ES-I3 (cell line): ENCODE results near the gene IRF7.

Experiments used
- H3K36me3 ChIP-seq: 2 replicates; pipeline ENCODE4 v1.6.1; 2013; ENCODE audit warnings: mild to moderate bottlenecking, low read length, control low read depth, moderate library complexity; ENCODE audit not compliant: insufficient read depth
- H3K4me1 ChIP-seq: 2 replicates; pipeline ENCODE4 v1.6.1; 2013; ENCODE audit warnings: mild to moderate bottlenecking, control low read depth, low read length; ENCODE audit not compliant: insufficient read depth
- H3K9ac ChIP-seq: 2 replicates; pipeline ENCODE4 v1.6.1; 2013; ENCODE audit warnings: low read depth, mild to moderate bottlenecking, low read length, moderate library complexity
- H3K9me3 ChIP-seq: 2 replicates; pipeline ENCODE4 v1.6.1; 2013; ENCODE audit warnings: mild to moderate bottlenecking, low read length, moderate library complexity; ENCODE audit not compliant: control insufficient read depth, insufficient read depth

IRF7 gene

DNA sequence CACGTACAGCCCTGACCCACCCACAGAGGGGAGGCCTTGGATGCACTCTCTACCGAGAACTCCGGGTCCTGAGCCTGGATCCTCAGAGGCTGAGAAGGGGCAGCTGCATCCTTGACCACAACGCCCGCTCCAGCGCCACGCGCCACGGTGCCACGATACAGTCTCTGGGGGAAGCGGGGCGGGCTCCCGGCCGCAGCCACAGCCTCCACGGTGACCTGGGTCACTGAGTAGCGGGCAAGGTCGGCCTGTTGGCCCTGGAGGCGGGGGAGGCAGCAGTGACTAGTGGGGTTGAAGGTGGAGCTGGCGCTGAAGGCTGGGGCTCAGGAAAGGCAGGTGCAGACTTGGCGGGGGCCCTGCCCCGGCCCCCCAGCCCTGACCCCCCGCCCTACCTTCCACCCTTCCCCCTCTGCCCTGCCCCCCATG, 3.9 kb upstream of the IRF7 start:
- Histone ChIP-seq H3K36me3 (no peaks in the 10 kb centered on the region), H3K9me3 (no peaks in the 10 kb centered on the region), H3K4me1 (no peaks in the 10 kb centered on the region; the same call in 1 of the 2 replicates), H3K9ac (no peak overlapping the region)

DNA sequence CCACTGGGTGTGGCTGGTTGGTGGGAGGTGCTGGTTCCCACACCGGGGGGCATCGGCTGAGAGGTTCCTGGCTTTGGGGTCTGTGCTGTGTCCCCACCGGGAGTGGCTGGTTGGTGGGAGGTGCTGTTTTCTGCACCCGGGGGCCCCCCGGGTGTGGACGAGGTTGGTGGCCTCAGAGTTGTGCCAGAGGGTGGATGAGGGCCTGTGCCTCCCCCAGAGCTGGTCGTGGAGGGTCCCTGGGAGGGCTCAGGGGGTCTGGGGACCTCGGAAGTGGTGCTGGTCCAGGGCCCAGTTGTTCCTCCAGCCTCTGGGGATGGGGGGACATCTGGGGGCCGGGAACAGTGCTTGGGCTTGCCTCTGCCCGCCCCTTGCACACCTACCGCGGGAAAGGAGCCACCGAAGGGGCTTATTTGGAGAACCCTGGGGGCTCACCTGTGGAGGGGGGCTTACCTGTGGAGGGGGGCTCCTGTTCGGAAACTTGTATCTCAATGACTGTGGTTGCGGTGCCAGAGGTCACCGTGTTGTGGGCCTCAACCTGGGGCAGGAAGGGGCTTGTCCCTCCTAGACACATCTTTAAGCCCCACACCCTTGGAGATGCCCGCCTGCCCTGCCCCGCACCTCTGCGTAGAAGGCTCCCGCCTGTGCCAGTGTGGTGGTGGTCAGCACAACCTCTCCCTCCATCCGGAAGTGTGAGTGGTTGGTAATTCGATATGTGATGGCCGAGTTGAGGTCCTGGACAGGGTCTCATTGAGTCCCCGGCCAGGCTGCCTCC, 3.3 kb upstream of the IRF7 start:
- no peaks in the 10 kb centered on the region; the same call in 1 of the 2 replicates for H3K4me1 ChIP-seq
- H3K9me3 ChIP-seq: no peaks in the 10 kb centered on the region
- no peaks in the 10 kb centered on the region for H3K36me3 ChIP-seq
- no peak overlapping the region for H3K9ac ChIP-seq

DNA sequence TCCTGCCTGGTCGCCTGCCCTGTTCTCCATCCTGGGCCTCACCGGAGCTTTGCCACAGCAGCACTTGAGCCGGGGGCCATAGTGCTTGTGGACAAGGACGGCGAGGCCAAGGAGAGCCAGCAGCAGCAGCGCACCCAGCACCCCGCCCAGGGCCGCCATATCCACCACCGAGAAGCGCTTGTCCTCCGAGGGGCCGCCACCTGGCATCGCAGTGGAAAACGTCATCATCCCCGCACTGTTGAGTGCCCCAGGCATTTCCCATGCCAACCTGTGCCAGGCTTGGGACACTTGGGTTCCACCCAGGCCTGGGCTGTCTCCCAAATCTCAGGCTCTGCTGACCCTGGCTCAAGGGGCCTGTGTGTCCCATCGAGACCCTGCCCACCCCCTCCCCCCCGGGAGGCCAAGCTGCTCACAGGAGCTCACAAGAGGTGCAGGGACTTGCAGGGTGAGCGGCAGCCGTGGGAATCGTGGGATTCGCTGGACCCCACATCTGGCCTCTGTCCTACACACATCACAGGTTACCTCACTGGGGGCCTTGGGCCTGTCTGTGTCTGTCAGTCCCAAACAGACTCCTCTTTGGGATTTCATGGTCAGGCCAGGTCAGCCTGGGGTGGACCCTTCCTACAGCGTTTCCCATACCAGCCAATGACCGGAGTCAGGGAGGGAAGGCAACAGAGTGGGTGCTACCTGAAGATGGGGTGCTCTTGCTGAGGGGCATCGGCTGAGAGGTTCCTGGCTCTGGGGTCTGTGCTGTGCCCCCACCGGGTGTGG, 2.3 kb upstream of the IRF7 start:
- Histone ChIP-seq H3K9me3 (no peaks in the 10 kb centered on the region), H3K4me1 (no peaks in the 10 kb centered on the region; the same call in 1 of the 2 replicates), H3K36me3 (no peaks in the 10 kb centered on the region), H3K9ac (no peak overlapping the region)

DNA sequence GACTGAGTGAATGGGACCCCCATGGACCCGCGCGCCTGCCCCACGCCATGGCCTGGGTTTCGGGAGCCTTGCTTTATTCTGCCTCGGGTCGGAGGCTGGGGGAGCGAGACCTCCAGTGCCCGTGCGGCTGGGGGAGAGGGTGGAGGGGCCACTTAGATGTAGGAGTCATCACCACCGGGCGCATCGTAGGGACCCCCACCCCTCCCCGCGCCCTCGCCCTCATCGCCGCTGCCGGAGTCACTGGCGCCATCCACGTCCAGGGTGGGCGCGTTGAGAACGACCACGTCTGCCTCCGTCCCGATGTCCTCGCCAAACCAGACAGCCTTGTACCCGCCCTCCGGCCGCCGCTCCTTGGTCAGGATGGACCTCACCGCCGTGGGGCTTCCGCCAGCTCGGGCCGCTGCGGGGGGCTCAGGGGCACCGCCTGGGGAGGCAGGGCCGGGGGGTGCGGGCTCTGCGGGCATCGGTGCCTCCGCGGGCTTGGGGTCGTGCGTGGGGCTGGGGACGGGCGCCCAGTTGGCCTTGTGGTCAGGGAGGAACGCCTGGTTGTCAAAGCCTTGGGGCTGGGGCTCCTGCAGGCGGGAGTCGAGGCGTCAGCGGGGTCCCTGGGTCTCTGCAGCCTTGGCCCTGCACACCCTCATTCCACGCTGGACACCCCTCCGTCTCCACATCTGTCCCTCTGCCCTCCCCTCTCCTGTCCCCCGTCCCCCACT, 1.6 kb upstream of the IRF7 start:
- Histone ChIP-seq H3K9ac (no peak overlapping the region), H3K9me3 (no peaks in the 10 kb centered on the region), H3K4me1 (no peaks in the 10 kb centered on the region; the same call in 1 of the 2 replicates), H3K36me3 (0 out of 2 replicates have a peak, but pooled peaks cover 2% of the 10 kb centered on the region)

DNA sequence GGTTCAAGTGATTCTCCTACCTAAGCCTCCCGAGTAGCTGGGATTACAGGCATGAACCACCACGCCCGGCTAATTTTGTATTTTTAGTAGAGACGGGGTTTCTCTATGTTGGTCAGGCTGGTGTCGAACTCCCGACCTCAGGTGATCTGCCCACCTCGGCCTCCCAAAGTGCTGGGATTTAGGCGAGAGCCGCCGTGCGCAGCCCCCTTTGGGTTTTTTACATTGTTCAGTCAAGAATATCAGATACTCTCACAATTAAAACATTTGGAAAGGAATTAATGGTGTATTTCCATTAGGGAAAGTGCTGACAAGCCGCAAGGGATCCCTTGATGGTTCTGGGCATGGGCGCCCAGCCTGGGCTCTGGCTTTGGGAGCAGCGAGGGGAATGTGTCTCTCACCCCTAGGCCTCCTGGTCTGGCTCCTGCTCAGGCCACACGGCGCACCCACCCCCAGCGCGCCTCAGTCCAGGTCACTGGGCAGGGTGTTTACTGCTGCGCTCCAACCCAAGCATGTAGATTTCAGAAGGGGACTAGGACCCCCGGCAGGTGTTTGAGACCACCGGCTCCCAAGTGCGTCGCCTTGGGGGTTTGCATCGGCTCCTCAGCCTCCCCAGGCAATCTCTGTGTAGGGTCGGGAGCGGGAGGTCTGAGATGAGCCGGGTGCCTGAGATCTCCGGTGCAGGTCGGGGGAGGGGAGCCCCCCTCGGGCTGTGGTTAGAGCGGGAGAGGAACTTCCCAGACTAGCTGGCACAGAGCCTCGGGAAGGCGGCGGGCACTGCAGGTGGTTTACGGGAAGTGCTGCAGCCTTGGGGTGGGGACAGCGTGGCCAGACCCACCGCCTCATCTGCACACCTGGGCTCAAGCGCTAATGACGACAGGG, 809 bp upstream of the IRF7 start:
- no peaks in the 10 kb centered on the region; the same call in 1 of the 2 replicates for H3K4me1 ChIP-seq
- H3K36me3 ChIP-seq: peaks cover 7% of the 10 kb centered on the region; the same call in 1 of the 2 replicates
- peak overlapping the region; percentile 84; the same call in 1 of the 2 replicates for H3K9ac ChIP-seq
- H3K9me3 ChIP-seq: no peaks in the 10 kb centered on the region

DNA sequence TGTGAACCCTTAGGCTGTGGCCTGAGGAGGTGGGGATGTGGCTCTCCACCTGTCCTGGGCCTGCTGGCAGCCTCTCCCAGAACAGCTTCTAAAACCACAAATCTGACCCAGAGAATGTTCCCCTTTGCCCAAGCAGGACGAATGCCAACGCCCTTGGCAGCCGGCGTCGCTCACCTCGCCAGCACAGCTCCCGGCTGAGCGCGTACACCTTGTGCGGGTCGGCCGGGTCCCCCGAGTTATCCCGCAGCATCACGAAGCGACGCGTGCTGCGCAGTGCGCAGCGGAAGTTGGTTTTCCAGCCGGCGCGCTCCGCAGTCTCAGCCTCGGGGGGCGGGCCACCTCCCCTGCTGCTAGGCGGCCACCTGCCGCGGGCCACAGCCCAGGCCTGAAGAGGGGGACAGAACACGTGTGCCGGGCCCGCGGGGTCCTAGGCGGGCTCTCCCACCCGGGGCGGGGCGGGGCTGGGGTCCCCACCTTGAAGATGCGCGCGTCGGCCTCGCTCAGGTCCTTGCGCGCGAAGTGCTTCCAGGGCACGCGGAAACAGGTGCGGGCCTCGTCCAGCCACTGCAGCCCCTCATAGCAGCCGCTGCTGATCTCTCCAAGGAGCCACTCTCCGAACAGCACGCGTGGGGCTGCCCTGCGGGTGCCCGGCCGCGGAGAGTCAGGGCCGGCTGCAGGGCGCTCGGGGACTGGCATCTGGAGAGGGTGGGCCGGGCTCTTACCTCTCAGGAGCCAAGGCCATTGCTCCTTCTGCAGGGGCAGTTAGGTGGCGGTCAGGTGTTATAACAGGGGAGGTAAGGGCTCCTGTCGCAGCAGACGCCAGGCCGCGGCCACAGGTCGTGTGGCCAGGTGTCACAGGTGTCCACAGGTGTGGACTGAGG, 887 bp downstream of the IRF7 start:
- Histone ChIP-seq H3K9ac (peak overlapping the region; percentile 84), H3K4me1 (no peaks in the 10 kb centered on the region; the same call in 1 of the 2 replicates), H3K9me3 (no peaks in the 10 kb centered on the region), H3K36me3 (peaks cover 7% of the 10 kb centered on the region; the same call in 1 of the 2 replicates)

DNA sequence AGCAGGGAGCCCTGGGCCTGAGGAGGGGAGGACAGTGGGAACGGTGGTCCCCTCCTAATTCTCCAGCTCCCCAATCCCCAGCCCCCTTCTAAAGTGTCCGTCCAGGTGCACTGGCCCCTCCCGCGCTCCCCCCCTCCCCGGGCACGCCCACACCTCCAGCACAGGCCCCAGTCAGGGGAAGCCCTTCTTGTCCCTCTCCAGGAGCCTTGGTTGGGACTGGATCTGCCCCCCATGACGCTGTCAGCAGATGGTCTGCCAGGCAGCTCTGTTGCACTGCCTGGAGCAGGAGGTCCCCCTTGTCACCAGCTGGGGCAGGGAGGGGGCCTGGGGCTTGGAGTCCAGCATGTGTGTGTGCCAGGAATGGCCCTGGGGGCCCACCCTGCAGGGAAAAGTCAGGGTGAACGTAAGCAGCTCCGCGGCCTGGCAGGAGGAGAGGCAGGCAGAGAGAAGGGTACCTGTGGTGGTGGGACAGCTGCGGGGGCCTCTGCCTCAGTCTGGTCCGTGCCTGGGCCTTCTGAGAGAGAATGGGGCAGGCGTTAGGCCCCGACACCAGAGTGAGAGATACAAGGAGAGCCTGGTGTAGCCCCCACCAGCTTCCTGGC, 1.6 kb downstream of the IRF7 start:
- Histone ChIP-seq H3K9ac (peak overlapping the region; percentile 84; the same call in 1 of the 2 replicates), H3K9me3 (no peaks in the 10 kb centered on the region), H3K36me3 (peaks cover 7% of the 10 kb centered on the region; the same call in 1 of the 2 replicates), H3K4me1 (no peaks in the 10 kb centered on the region; the same call in 1 of the 2 replicates)

DNA sequence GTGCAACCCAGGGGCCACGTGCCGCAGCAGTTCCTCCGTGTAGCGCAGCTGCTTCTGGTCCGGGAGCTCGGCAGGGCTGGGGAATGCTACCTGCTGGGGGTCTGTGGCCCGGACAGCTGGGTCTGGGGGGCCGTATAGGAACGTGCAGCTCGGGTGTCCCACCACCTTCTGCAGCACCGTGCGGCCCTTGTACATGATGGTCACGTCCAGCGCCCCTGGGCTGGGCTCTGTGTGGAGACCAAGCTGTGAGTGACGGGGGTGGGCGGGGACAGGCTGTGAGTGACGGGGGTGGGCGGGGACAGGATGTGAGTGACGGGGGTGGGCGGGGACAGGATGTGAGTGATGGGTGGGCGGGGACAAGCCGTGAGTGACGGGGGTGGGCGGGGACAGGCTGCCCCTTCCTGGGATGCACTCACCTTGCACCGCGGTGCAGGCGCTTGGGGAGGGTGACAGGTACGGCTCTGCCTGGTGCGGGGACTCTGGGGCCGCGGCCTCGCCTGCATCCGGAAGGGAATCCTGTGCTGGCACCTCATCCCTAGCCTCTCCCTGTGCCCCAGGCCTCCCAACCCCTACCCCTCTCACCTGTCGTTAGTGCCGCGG, 2.3 kb downstream of the IRF7 start:
- peaks cover 7% of the 10 kb centered on the region; the same call in 1 of the 2 replicates for H3K36me3 ChIP-seq
- H3K4me1 ChIP-seq: no peaks in the 10 kb centered on the region; the same call in 1 of the 2 replicates
- no peaks in the 10 kb centered on the region for H3K9me3 ChIP-seq
- H3K9ac ChIP-seq: no peak overlapping the region

DNA sequence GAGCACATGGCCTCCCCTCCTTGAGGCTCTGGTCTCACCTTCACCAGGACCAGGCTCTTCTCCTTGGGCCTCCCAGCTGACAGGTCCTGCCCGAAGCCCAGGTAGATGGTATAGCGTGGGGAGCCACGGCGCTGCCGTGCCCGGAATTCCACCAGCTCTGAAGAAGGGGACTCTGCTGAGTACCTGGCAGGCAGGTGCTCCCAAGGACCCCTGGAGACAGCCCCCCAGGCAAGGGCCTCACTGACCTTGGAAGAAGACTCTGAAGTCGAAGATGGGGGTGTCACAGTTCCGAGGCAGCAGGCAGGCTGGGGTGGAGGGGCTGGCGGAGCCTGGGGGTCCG, 2.8 kb downstream of the IRF7 start:
- no peak overlapping the region for H3K9ac ChIP-seq
- no peaks in the 10 kb centered on the region for H3K9me3 ChIP-seq
- peaks cover 7% of the 10 kb centered on the region; the same call in 1 of the 2 replicates for H3K36me3 ChIP-seq
- H3K4me1 ChIP-seq: no peaks in the 10 kb centered on the region; the same call in 1 of the 2 replicates

DNA sequence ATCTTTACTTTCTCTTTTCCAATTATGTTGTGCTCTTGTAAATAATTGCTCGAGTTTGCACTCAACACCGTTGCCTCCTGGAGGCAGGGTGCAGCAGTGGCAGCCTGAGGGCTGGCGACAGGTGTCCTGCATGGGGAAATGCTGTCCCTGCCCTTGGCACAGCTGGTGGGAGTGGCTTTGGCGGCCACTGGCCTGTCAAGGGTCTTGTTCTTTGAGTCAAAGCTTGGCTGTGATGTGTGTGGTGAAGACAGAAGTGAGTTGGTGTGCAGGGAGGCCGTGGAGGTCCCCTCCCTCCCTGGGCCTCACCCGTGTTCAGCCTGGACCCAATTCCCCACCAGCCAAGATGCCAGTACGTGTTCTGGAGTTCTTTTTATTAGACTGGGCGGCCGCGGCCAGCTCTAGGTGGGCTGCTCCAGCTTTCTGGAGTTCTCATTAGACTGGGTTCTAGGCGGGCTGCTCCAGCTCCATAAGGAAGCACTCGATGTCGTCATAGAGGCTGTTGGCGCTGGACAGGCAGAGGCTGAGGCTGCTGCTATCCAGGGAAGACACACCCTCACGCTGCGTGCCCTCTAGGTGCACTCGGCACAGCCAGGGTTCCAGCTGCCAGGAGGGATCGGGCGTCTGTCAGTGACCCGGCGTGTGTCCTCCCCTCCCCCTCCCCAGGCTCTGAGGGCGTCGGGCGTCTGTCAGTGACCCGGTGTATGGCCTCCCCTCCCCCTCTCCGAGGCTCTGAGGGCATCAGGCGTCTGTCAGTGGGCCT, 3.4 kb downstream of the IRF7 start:
- H3K4me1 ChIP-seq: no peaks in the 10 kb centered on the region; the same call in 1 of the 2 replicates
- H3K36me3 ChIP-seq: peaks cover 7% of the 10 kb centered on the region; the same call in 1 of the 2 replicates
- H3K9ac ChIP-seq: no peak overlapping the region
- no peaks in the 10 kb centered on the region for H3K9me3 ChIP-seq

DNA sequence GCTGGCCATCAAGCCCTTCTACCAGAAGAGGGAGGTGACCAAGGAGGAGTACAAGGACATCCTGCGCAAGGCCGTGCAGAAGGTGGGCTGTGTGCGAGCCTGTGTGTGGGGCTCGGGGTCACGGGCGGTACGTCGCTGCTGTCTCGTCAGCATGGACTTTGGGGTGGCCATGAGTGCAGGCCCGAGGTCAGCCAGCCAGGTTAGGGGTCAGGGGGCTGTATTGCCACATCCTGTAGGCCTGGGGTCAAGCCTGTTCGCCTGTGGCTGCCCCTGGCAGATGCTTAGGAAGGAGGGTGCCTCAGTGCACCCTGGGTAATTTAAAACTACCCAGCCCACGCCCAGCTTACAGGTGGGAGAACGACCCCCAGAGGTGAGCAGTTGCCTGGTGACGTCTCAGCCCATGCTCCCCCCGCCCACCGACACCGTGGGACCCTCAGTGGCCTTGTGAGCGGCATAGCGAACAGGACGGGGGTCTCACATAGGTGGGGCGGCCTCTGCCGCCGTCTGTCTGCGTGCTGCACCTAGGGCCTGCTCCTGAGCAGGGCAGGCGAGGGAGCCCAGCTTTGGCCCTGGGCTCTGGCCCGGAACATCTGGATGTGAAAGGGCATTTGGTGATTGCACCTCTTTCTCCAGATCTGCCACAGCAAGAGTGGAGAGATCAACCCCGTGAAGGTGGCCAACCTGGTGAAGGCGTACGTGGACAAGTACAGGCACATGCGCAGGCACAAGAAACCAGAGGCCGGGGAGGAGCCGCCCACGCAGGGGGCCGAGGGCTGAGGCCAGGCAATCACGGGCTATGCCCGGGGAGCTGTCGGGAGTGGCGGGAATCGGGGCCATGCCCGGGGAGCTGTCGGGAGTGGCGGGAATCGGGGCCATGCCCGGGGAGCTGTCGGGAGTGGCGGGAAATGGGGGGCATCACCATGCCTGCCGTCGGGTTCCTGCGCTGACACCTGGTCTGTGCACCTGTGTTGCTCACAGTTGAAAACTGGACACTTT, 4.5 kb downstream of the IRF7 start:
- peaks cover 13% of the 10 kb centered on the region; the same call in 1 of the 2 replicates for H3K36me3 ChIP-seq
- no peaks in the 10 kb centered on the region; the same call in 1 of the 2 replicates for H3K4me1 ChIP-seq
- H3K9ac ChIP-seq: no peak overlapping the region
- no peaks in the 10 kb centered on the region for H3K9me3 ChIP-seq
